Astrocyte of the spinal cord (primary cell): ENCODE measurements around the gene GJC2.

Experiments used
- DNase-seq: peaks from one replicate; pipeline ENCODE4 v3.0.0; 2011; ENCODE audit warnings: low read depth, low spot score
- H3K4me3 ChIP-seq: 2 replicates; pipeline ENCODE4 v1.5.1; 2011; ENCODE audit warnings: low read depth, mild to moderate bottlenecking, low read length, moderate library complexity
- CTCF ChIP-seq: IDR thresholded peaks from 2 replicates; pipeline ENCODE4 v1.5.1; 2012; ENCODE audit warnings: low read depth, mild to moderate bottlenecking, low read length, inconsistent platforms
- in situ Hi-C: cut with HindIII; loops from 2 replicates; pipeline ENCODE4 v1.10.0; 2017; ENCODE audit warnings: low sequenced_read_pairs

Gene GJC2

GRCh38 chr1:228152918-228153258 is 3.2 kb downstream of the GJC2 start:
- no peak for DNase-seq
- no peak overlapping the region for H3K4me3 ChIP-seq
- no peak for TF ChIP-seq CTCF
- in situ Hi-C loops, result no loop called here

- no peak overlapping the region for H3K4me3 ChIP-seq
- in situ Hi-C loops, result no loop called here
- DNase-seq, result no peak
- TF ChIP-seq CTCF, result no peak
Measured at GRCh38 chr1:228154021-228154669, 4.4 kb downstream of the GJC2 start.

- no peak overlapping the region for H3K4me3 ChIP-seq
- DNase-seq, result no peak
- no peak for TF ChIP-seq CTCF
- in situ Hi-C loops, result no loop called here
Measured at GRCh38 chr1:228154670-228155571, 5.2 kb downstream of the GJC2 start.

- DNase-seq, result no peak
- in situ Hi-C loops, result no loop called here
- TF ChIP-seq CTCF, result no peak
- H3K4me3 ChIP-seq, result no peak overlapping the region
Measured at GRCh38 chr1:228155596-228156514, 6.1 kb downstream of the GJC2 start.

GRCh38 chr1:228156515-228156881 is 6.8 kb downstream of the GJC2 start:
- TF ChIP-seq CTCF, result no peak
- in situ Hi-C loops, result no loop called here
- DNase-seq, result no peak
- H3K4me3 ChIP-seq, result no peak overlapping the region

GRCh38 chr1:228156941-228157728 is 7.4 kb downstream of the GJC2 start:
- no peak overlapping the region for H3K4me3 ChIP-seq
- no peak for DNase-seq
- TF ChIP-seq CTCF, result no peak
- in situ Hi-C loops, result no loop called here
